Pancreas (tissue), 10 donors: ENCODE measurements around the gene GAS6. TPM values are rescaled to one million over a fixed set of nuclear protein-coding genes. Genes with fewer than 3 reads are reported as not detected.

Source experiments
- ATAC-seq, 4 donors: fragments of 200-7000 bp; cut with Tn5 transposase; one replicate each; pipeline versions ENCODE4 v1.8.0 to v1.9.1; 2020; ENCODE audit warnings: mild to moderate bottlenecking in 4 of 4, moderate library complexity in 4 of 4
- DNase-seq, 6 donors: peaks; one replicate each; pipeline ENCODE4 v3.0.0-alpha.2; 2020
- FAIRE-seq: peaks from 2 replicates; lab custom pipeline; 2012; peaks lifted over from hg19 to GRCh38; lab: Jason Lieb, UNC
- H3K27ac ChIP-seq, 4 donors: fragments of 200-600 bp; sonication (generic); 1 replicate in 3 of 4; 2 replicates in 1 of 4; pipeline versions ENCODE4 v1.5.0 to v1.8.0; 2020
- H3K27me3 ChIP-seq, 4 donors: fragments of 200-600 bp; one replicate each; pipeline ENCODE4 v1.8.0; 2021
- H3K36me3 ChIP-seq, 3 donors: fragments of 200-600 bp; sonication (generic) in 1 of 3; one replicate each; pipeline versions ENCODE4 v1.5.0 to v1.8.0; 2020 to 2021
- H3K4me1 ChIP-seq, 3 donors: fragments of 200-600 bp; one replicate each; pipeline ENCODE4 v1.8.0; 2021
- H3K4me3 ChIP-seq, 4 donors: fragments of 200-600 bp; sonication (generic) in 2 of 4; one replicate each; pipeline versions ENCODE4 v1.5.0 to v1.8.0; 2020 to 2021
- H3K9me3 ChIP-seq, 4 donors: fragments of 200-600 bp; one replicate each; pipeline ENCODE4 v1.8.0; 2021
- CTCF ChIP-seq, 4 donors: fragments of 200-600 bp; sonication (generic) in 3 of 4; IDR thresholded peaks; one replicate each; pipeline versions ENCODE4 v1.5.0 to v1.8.0; 2021; ENCODE audit warnings: antibody characterized with exemption in 4 of 4
- WGBS, 2 donors: extraction: QIAGEN DNeasy Blood & Tissue Kit; methylation state at CpG; one replicate each; pipeline ENCODE4 v1.1.7; 2013; 5-methylcytosine and 5-hydroxymethylcytosine counted together
- intact Hi-C, 3 donors: fragments of 100-400 bp; cut with DNase I; formaldehyde crosslinking; loops; one replicate each; pipeline versions ENCODE4 v1.11.1 to v1.14.2; 2022
- polyA plus RNA-seq, 2 donors: library from polyadenylated mRNA; stranded (reverse); fragments of 200-250 nt; gene quantifications; one replicate each; pipeline ENCODE4 v1.2.3, GENCODE V29; 2013
- total RNA-seq, 6 donors: library from RNA; stranded (reverse); fragmentation: NEBNext Ultra II Directional in 4 of 6; extraction: Animal tissue kit (Norgen Biotek cat#: 25700) in 4 of 6; gene quantifications; one replicate each; pipeline versions ENCODE4 v1.2.1 to v1.2.4, GENCODE V29; 2021 to 2023
- donor health status: healthy with polysubstance abuse.
- donor health status: DM: no; HTN: no; CAD: no; lungs with moderate emphysema.
- donor health status: DM: no; HTN: no; CAD: no.
- donor health status: control.
- donor health status: control.
- donor health status: Bipolar disorder and iron deficiency.
- donor health status: DM: yes; HTN: yes; CAD: no.
- donor health status: DM: no; HTN: no; CAD: no.
- donor health status: DM: no; HTN: no; CAD: no.
- donor health status: DM: yes; HTN: yes; CAD: no.

The GAS6 gene
- total and polyA plus RNA-seq, 8 donors = 24.3 to 124 (median 42.2) TPM

- WGBS, 2 donors = 73 to 80% methylated on average over 40 to 51 of the region's 51 CpGs
- no peak for ATAC-seq
- intact Hi-C loops = no loop called here
- Histone ChIP-seq H3K4me1 (peaks cover 9 to 11% (median 10%) of the 10 kb centered on the region in 3 donors), H3K27ac (no peak overlapping the region), H3K4me3 (no peak overlapping the region), H3K27me3 (no peaks in the 10 kb centered on the region), H3K9me3 (no peaks in the 10 kb centered on the region), H3K36me3 (no peaks in the 10 kb centered on the region)
- FAIRE-seq = no peak
- TF ChIP-seq CTCF (IDR thresholded peaks at IDR 0.05) = no peak
- DNase-seq = no peak
Observed at GRCh38 chr13:113883921-113884804, 20.3 kb upstream of the GAS6 start.

GRCh38 chr13:113883314-113883811, 19.5 kb upstream of the GAS6 start:
- peaks cover 9 to 11% (median 10%) of the 10 kb centered on the region in 3 donors for H3K4me1 ChIP-seq
- H3K27ac ChIP-seq = no peak overlapping the region
- intact Hi-C loops = no loop called here
- no peak for FAIRE-seq
- no peak for ATAC-seq
- no peak overlapping the region for H3K4me3 ChIP-seq
- no peaks in the 10 kb centered on the region for H3K9me3 ChIP-seq
- 83 to 90% methylated on average over 50 of the region's 50 CpGs for WGBS, 2 donors
- H3K27me3 ChIP-seq = no peaks in the 10 kb centered on the region
- no peaks in the 10 kb centered on the region for H3K36me3 ChIP-seq
- no peak for TF ChIP-seq CTCF (IDR thresholded peaks at IDR 0.05)
- no peak for DNase-seq

GRCh38 chr13:113882716-113883115, 18.8 kb upstream of the GAS6 start:
- intact Hi-C loops = no loop called here
- H3K4me3 ChIP-seq = no peak overlapping the region
- FAIRE-seq = no peak
- no peaks in the 10 kb centered on the region for H3K27me3 ChIP-seq
- peaks cover 9 to 11% (median 10%) of the 10 kb centered on the region in 3 donors for H3K4me1 ChIP-seq
- no peaks in the 10 kb centered on the region for H3K36me3 ChIP-seq
- H3K27ac ChIP-seq = peak overlapping the region; percentile 1 to 84 (median 76)
- TF ChIP-seq CTCF (IDR thresholded peaks at IDR 0.05) = no peak
- H3K9me3 ChIP-seq = no peaks in the 10 kb centered on the region
- no peak for DNase-seq
- ATAC-seq = no peak
- WGBS, 2 donors = 76 to 83% methylated on average over 20 of the region's 20 CpGs

GRCh38 chr13:113882267-113882630, 18.4 kb upstream of the GAS6 start:
- 37 to 43% methylated on average over 8 of the region's 8 CpGs for WGBS, 2 donors
- no peaks in the 10 kb centered on the region for H3K9me3 ChIP-seq
- DNase-seq (no peak), ATAC-seq (peak; percentile 29 to 62 (median 50)), FAIRE-seq (no peak)
- TF ChIP-seq CTCF (IDR thresholded peaks at IDR 0.05) = no peak
- no peaks in the 10 kb centered on the region for H3K36me3 ChIP-seq
- H3K4me3 ChIP-seq = no peak overlapping the region
- H3K27me3 ChIP-seq = no peaks in the 10 kb centered on the region
- H3K4me1 ChIP-seq = peaks cover 9 to 11% (median 10%) of the 10 kb centered on the region in 3 donors
- intact Hi-C loops = no loop called here
- peak overlapping the region; percentile 59 to 84 (median 76) for H3K27ac ChIP-seq
